IMR-90 (cell line): Measurements from ENCODE around the gene TTC9C. TPM values are rescaled to one million over a fixed set of nuclear protein-coding genes. Genes with fewer than 3 reads are reported as not detected.

Experiments
- ATAC-seq: fragments of 200-7000 bp; cut with Tn5 transposase; 2 replicates; pipeline ENCODE4 v1.9.1; 2020; ENCODE audit warnings: low read depth, mild to moderate bottlenecking, moderate library complexity
- BruUV-seq: library from RNA; stranded (reverse); fragments of 400-500 nt; replicated peaks from 2 replicates; lab custom pipeline; 2021; lab: Mats Ljungman, UMichigan
- CTCF ChIA-PET: fragments of 300-600 bp; formaldehyde crosslinking; extraction: SDS; loops from one replicate; lab custom pipeline; 2021; ENCODE audit warnings: antibody characterized with exemption; lab: Yijun Ruan, JAX
- POLR2A ChIA-PET: fragments of 300-600 bp; sonication (Branson Sonifier 250); formaldehyde crosslinking; loops from one replicate; lab custom pipeline; 2022; ENCODE audit warnings: antibody characterized with exemption; ENCODE audit not compliant: unreplicated experiment; lab: Charles Lee
- DNase-seq: peaks from one replicate; pipeline ENCODE4 v3.0.0; 2013
- H2AFZ ChIP-seq: replicated peaks from 2 replicates; pipeline ENCODE3; 2013; ENCODE audit warnings: low read length, mild to moderate bottlenecking; ENCODE audit not compliant: poor library complexity
- H2AK5ac ChIP-seq: 2 replicates; pipeline ENCODE4 v1.6.1; 2013; ENCODE audit warnings: low read depth, low read length, inconsistent platforms
- H2AK9ac ChIP-seq: replicated peaks from 2 replicates; pipeline ENCODE3; 2013; ENCODE audit warnings: mild to moderate bottlenecking, low read depth, low read length, moderate library complexity; ENCODE audit not compliant: poor library complexity
- H2BK120ac ChIP-seq: 2 replicates; pipeline ENCODE4 v1.6.1; 2013; ENCODE audit warnings: low read depth, low read length, inconsistent platforms
- H2BK15ac ChIP-seq: 3 replicates; pipeline ENCODE4 v1.6.1; 2013; ENCODE audit warnings: low read depth, low read length, inconsistent platforms
- H2BK20ac ChIP-seq: 2 replicates; pipeline ENCODE4 v1.6.1; 2013; ENCODE audit warnings: low read depth, mild to moderate bottlenecking, inconsistent platforms, low read length, moderate library complexity
- H2BK5ac ChIP-seq: 2 replicates; pipeline ENCODE4 v1.6.1; 2013; ENCODE audit warnings: mild to moderate bottlenecking, low read depth, low read length, inconsistent platforms; ENCODE audit not compliant: poor library complexity, severe bottlenecking
- H3K14ac ChIP-seq: replicated peaks from 2 replicates; pipeline ENCODE4 v1.6.1; 2013; ENCODE audit warnings: low read depth, low read length, inconsistent platforms
- H3K18ac ChIP-seq: 2 replicates; pipeline ENCODE4 v1.6.1; 2013; ENCODE audit warnings: low read depth, low read length, control low read depth
- H3K23ac ChIP-seq: 2 replicates; pipeline ENCODE4 v1.6.1; 2013; ENCODE audit warnings: low read depth, low read length, inconsistent platforms
- H3K27ac ChIP-seq: 2 replicates; pipeline ENCODE4 v1.5.1; 2013; ENCODE audit warnings: mild to moderate bottlenecking, control low read depth, low read length; ENCODE audit not compliant: insufficient read depth
- H3K27me3 ChIP-seq: 2 replicates; pipeline ENCODE4 v1.6.1; 2013; ENCODE audit warnings: low read length; ENCODE audit not compliant: control insufficient read depth, insufficient read depth
- H3K36me3 ChIP-seq: 2 replicates; pipeline ENCODE4 v1.6.1; 2013; ENCODE audit warnings: low read length, mixed read lengths; ENCODE audit not compliant: control insufficient read depth, insufficient read depth
- H3K4ac ChIP-seq: 2 replicates; pipeline ENCODE4 v1.6.1; 2013; ENCODE audit warnings: low read depth, low read length, inconsistent platforms
- H3K4me1 ChIP-seq: 2 replicates; pipeline ENCODE4 v1.6.1; 2013; ENCODE audit warnings: low read length, mixed read lengths; ENCODE audit not compliant: control insufficient read depth, insufficient read depth
- H3K4me2 ChIP-seq: 2 replicates; pipeline ENCODE4 v1.6.1; 2013; ENCODE audit warnings: low read depth, mild to moderate bottlenecking, control low read depth, low read length, moderate library complexity
- H3K4me3 ChIP-seq: 2 replicates; pipeline ENCODE4 v1.5.1; 2013; ENCODE audit warnings: low read depth, mild to moderate bottlenecking, control low read depth, low read length, moderate library complexity; ENCODE audit not compliant: insufficient read depth
- H3K56ac ChIP-seq: 2 replicates; pipeline ENCODE4 v1.6.1; 2013; ENCODE audit warnings: low read length, inconsistent platforms; ENCODE audit not compliant: insufficient read depth; ENCODE audit errors: extremely low read depth
- H3K79me1 ChIP-seq, 2 experiments: 2 replicates each; pipeline ENCODE4 v1.6.1; 2013; ENCODE audit warnings: low read length in 2 of 2, inconsistent platforms in 1 of 2, low read depth in 1 of 2
- H3K9ac ChIP-seq: 2 replicates; pipeline ENCODE4 v1.6.1; 2013; ENCODE audit warnings: low read depth, low read length, control low read depth
- H3K9me1 ChIP-seq: 2 replicates; pipeline ENCODE4 v1.6.1; 2013; ENCODE audit warnings: low read length, inconsistent platforms; ENCODE audit not compliant: insufficient read depth
- H3K9me3 ChIP-seq: 2 replicates; pipeline ENCODE4 v1.6.1; 2013; ENCODE audit warnings: low read length; ENCODE audit not compliant: control insufficient read depth, insufficient read depth
- H4K20me1 ChIP-seq: 2 replicates; pipeline ENCODE4 v1.6.1; 2013; ENCODE audit warnings: low read length, inconsistent platforms; ENCODE audit not compliant: insufficient read depth
- H4K5ac ChIP-seq: 2 replicates; pipeline ENCODE4 v1.6.1; 2013; ENCODE audit warnings: mild to moderate bottlenecking, low read depth, low read length, control low read depth
- H4K8ac ChIP-seq, 2 experiments: 2 replicates each; pipeline ENCODE4 v1.6.1; 2013; ENCODE audit warnings: low read depth in 2 of 2, low read length in 2 of 2, control low read depth in 1 of 2, inconsistent platforms in 1 of 2
- H4K91ac ChIP-seq: 2 replicates; pipeline ENCODE4 v1.6.1; 2013; ENCODE audit warnings: low read depth, low read length, inconsistent platforms; ENCODE audit not compliant: insufficient read depth
- CEBPB ChIP-seq: IDR thresholded peaks from 2 replicates; pipeline ENCODE4 v1.6.1; 2012; ENCODE audit warnings: low read depth, low read length, improper control_type of control experiment
- CHD1 ChIP-seq: IDR thresholded peaks from 2 replicates; pipeline ENCODE4 v1.6.1; 2012; ENCODE audit warnings: low read depth, low read length, improper control_type of control experiment
- FOS ChIP-seq: fragments of 150-350 bp; IDR thresholded peaks from 2 replicates; pipeline ENCODE4 v1.6.1; 2016; ENCODE audit warnings: low read depth, low read length
- MXI1 ChIP-seq: IDR thresholded peaks from 2 replicates; pipeline ENCODE4 v1.6.1; 2012; ENCODE audit warnings: low read depth, mild to moderate bottlenecking, low read length, moderate library complexity, borderline replicate concordance
- POLR2A ChIP-seq: IDR thresholded peaks from 2 replicates; pipeline ENCODE4 v1.6.1; 2012; ENCODE audit warnings: mild to moderate bottlenecking, low read depth, low read length
- RFX5 ChIP-seq: IDR thresholded peaks from 2 replicates; pipeline ENCODE4 v1.8.0; 2012; ENCODE audit warnings: low read depth, mild to moderate bottlenecking, low read length, moderate library complexity
- USF2 ChIP-seq: fragments of 150-350 bp; IDR thresholded peaks from 2 replicates; pipeline ENCODE4 v1.6.1; 2017; ENCODE audit warnings: mild to moderate bottlenecking, antibody characterized with exemption, low read length, low read depth
- WGBS, 2 experiments: methylation state at CpG; one replicate each; pipeline versions ENCODE4 v1.1.5 to v1.1.7; 2013; ENCODE audit warnings: missing lambda C conversion rate in 2 of 2; ENCODE audit not compliant: insufficient read length in 1 of 2; ENCODE audit errors: extremely low coverage in 2 of 2; 5-methylcytosine and 5-hydroxymethylcytosine counted together
- dilution Hi-C: fragments of 300-500 bp; cut with HindIII; formaldehyde crosslinking; loops from one replicate; pipeline ENCODE4 v1.14.3; 2018; ENCODE audit warnings: low sequenced_read_pairs; ENCODE audit not compliant: unreplicated experiment
- in situ Hi-C: fragments of 300-500 bp; cut with MboI; formaldehyde crosslinking; loops from 3 replicates; pipeline ENCODE4 v1.14.3; 2019; ENCODE audit warnings: low sequenced_read_pairs, inconsistent platforms, mixed read lengths
- intact Hi-C: fragments of 100-400 bp; cut with micrococcal nuclease; formaldehyde crosslinking; loops from 2 replicates; pipeline ENCODE4 v1.10.0; 2022
- polyA plus RNA-seq, 3 experiments: library from polyadenylated mRNA; depleted of rRNA; stranded (reverse); fragments of >200 nt; gene quantifications; 2 replicates each; pipeline ENCODE4 v1.2.3, GENCODE V29; 2012; ENCODE audit warnings: low replicate concordance in 1 of 3
- total RNA-seq: library from RNA; depleted of rRNA; stranded (reverse); fragments of >200 nt; gene quantifications from 2 replicates; pipeline ENCODE4 v1.2.3, GENCODE V29; 2012

TTC9C gene
- total and polyA plus RNA-seq, 2 of the 4 experiments (the other 2 are of a cell fraction): 32.9 to 37.1 TPM

- TF ChIP-seq MXI1 (peak; percentile 46; the same call in 1 of the 2 replicates), CHD1 (no peak; the same call in 1 of the 2 replicates), RFX5 (no peak)
Measured at GRCh38 chr11:62727165-62727871, 968 bp upstream of the TTC9C start, which contains the start of gene HNRNPUL2 (continued).

GRCh38 chr11:62727872-62728170, 465 bp upstream of the TTC9C start:
- Histone ChIP-seq H3K4me3 (peak overlapping the region; percentile 85), H2AFZ (peak overlapping the region; percentile 98), H3K23ac (peak overlapping the region; percentile 98), H3K4me2 (peak overlapping the region; percentile 91), H2BK5ac (peak overlapping the region; percentile 95), H2BK20ac (no peak overlapping the region; the same call in 1 of the 2 replicates), H4K8ac (peak overlapping the region; percentile 98 to 100), H4K20me1 (peaks cover 42% of the 10 kb centered on the region), H3K79me1 (peaks cover 8 to 28% of the 10 kb centered on the region in 2 experiments; a peak in 3 of 4 replicates), H3K36me3 (peaks cover 9% of the 10 kb centered on the region), H3K4me1 (peaks cover 4% of the 10 kb centered on the region), H3K56ac (peak overlapping the region; percentile 99), H3K27me3 (no peaks in the 10 kb centered on the region), H3K9me1 (no peaks in the 10 kb centered on the region), H4K91ac (peak overlapping the region; percentile 99), H3K9ac (peak overlapping the region; percentile 87), H4K5ac (peak overlapping the region; percentile 93), H3K4ac (peak overlapping the region; percentile 98), H2AK5ac (peak overlapping the region; percentile 94), H2AK9ac (peak overlapping the region; percentile 99), H3K14ac (peak overlapping the region; percentile 99), H2BK15ac (peak overlapping the region; percentile 93; the same call in 1 of the 3 replicates), H2BK120ac (peak overlapping the region; percentile 95), H3K27ac (peak overlapping the region; percentile 94), H3K18ac (peak overlapping the region; percentile 82), H3K9me3 (no peaks in the 10 kb centered on the region)
- POLR2A ChIA-PET: interaction anchor here (0.8 to 1.8 kb wide), 7 partner anchors 10 to 128 kb away, joined by 3 to 7 read pairs (median 5); partner anchors contain the start of genes LBHD1, STX5, UQCC3 and ZBTB3
- ATAC-seq (peak; percentile 57), DNase-seq (peak; percentile 97)
- TF ChIP-seq FOS (peak; percentile 39; the same call in 1 of the 2 replicates), POLR2A (no peak), USF2 (no peak), CEBPB (peak; percentile 83), RFX5 (peak; percentile 97)
- no TSS peak for BruUV-seq
- WGBS, 2 experiments: no CpG with 5 or more reads among the region's 20 CpGs
- in situ Hi-C loops (no loop called here), dilution Hi-C loops (no loop called here), intact Hi-C loops (loop anchor here (5.0 kb wide), 2 partner anchors 34 to 134 kb away; partner anchors contain the start of gene POLR2G)
- CTCF ChIA-PET: interaction anchor here (0.6 kb wide), 2 partner anchors 134 to 333 kb away, joined by 3 to 4 read pairs; no protein-coding TSS in a partner anchor
